ENCODE measurements around the gene RYR2.

- TF ChIP-seq EP300 (IDR thresholded peaks at IDR 0.05): no peak
- TF ChIP-seq CTCF (IDR thresholded peaks at IDR 0.05): no peak
- TF ChIP-seq POLR2A (IDR thresholded peaks at IDR 0.05): no peak
- no peak for TF ChIP-seq POLR2AphosphoS5 (IDR thresholded peaks at IDR 0.05)
Observed at GRCh38 chr1:237306726-237307125, 264.7 kb downstream of the RYR2 start.
